Testis (tissue), 3 donors: ENCODE data around the gene KCND3. TPM values are rescaled to one million over a fixed set of nuclear protein-coding genes. Genes with fewer than 3 reads are reported as not detected.

ENCODE experiments used
- DNase-seq: peaks from one replicate; pipeline ENCODE4 v3.0.0-alpha.2; 2019
- H3K27ac ChIP-seq, 2 donors: fragments of 200-600 bp; sonication (generic); one replicate each; pipeline ENCODE4 v1.5.1; 2019
- H3K27me3 ChIP-seq: fragments of 200-600 bp; sonication (generic); one replicate; pipeline ENCODE4 v1.5.1; 2019
- H3K36me3 ChIP-seq: fragments of 200-600 bp; sonication (generic); one replicate; pipeline ENCODE4 v1.5.1; 2017; ENCODE audit warnings: low read depth; ENCODE audit errors: missing control alignments
- H3K4me1 ChIP-seq: fragments of 200-600 bp; sonication (generic); one replicate; pipeline ENCODE4 v1.5.1; 2019
- H3K4me3 ChIP-seq, 2 donors: fragments of 200-600 bp; sonication (generic); one replicate each; pipeline ENCODE4 v1.5.1; 2017 to 2019
- H3K9me3 ChIP-seq: fragments of 200-600 bp; sonication (generic); one replicate; pipeline ENCODE4 v1.5.1; 2017
- POLR2A ChIP-seq: fragments of 450-650 bp; IDR thresholded peaks from one replicate; pipeline ENCODE4 v1.6.1; 2017; ENCODE audit warnings: antibody characterized with exemption, mild to moderate bottlenecking, moderate library complexity
- WGBS, 2 donors: methylation state at CpG; one replicate each; pipeline ENCODE4 v1.1.5; 2018; 5-methylcytosine and 5-hydroxymethylcytosine counted together
- intact Hi-C: fragments of 100-400 bp; cut with DNase I; formaldehyde crosslinking; loops from one replicate; pipeline ENCODE4 v1.15.1; 2023; ENCODE audit warnings: low total_unique reads
- polyA plus RNA-seq: library from polyadenylated mRNA; stranded (reverse); fragments of 350-450 nt; fragmentation: Illumina TruSeq; extraction: RNeasy Lipid Tissue Mini Kit (QIAGEN cat#74804); gene quantifications from one replicate; pipeline ENCODE4 v1.2.3, GENCODE V29; 2014; ENCODE audit warnings: low read depth, low replicate concordance; ENCODE audit not compliant: insufficient read depth
- total RNA-seq, 2 donors: library from RNA; depleted of rRNA; stranded (reverse); fragments of >200 nt; gene quantifications; one replicate each; pipeline ENCODE4 v1.2.3, GENCODE V29; 2016
- TF ChIP-seq, protein P1 (sequence below), 3 experiments: fragments of 450-650 bp in 2 of 3; fragments of 200-600 bp in 1 of 3; sonication (generic) in 1 of 3; IDR thresholded peaks; one replicate each; pipeline ENCODE4 v1.5.1; 2016 to 2019; ENCODE audit warnings: antibody characterized with exemption in 3 of 3, mild to moderate bottlenecking in 2 of 3, moderate library complexity in 1 of 3

KCND3 gene
- total and polyA plus RNA-seq, 3 donors from 2014 or later, result 5.5 to 6.6 (median 6.0) TPM

DNA sequence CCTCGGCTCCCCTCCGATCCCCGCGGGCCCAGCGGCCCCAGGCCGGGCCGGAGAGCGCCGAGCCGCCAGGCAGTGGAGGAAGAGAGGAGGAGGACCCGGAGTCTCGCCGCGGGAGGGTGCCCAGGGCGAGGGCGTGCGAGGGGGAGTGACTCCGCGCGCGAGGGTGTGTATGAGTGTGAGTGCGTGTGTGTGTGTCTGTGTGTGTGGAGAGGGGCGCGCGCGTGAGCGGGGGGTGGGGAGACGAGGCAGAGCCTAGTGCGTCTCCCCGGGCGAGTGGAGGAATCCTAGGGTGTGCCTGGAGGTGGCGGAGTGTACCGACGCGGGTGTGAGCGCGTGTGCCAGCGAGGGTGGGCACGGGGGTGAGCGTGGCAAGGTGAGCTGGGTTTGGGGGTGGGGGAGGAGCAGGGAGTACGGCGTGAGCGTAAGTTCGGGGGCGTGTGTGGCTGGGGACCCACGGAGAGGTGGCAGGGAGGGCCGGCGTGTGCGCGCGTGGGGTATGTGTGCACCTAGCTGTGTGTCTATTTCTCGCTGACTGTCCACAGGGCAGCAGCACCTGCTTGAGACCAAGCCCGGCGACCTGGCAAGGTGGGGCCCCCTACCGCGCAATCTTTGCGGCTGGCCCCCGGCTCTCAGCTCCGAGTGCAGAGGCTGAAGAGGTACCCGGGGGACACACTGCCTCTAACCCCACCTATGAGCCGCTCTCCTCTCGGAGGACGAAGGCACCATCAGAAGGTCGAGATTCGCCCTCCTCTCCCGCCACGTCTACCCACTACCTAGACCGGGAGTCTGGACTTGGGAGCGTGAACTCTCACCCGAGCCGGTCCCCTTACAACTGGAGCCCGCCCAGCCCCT lies 784 bp upstream of the KCND3 start:
- Histone ChIP-seq H3K36me3 (no peaks in the 10 kb centered on the region), H3K27me3 (no peaks in the 10 kb centered on the region), H3K4me1 (peaks cover 20% of the 10 kb centered on the region), H3K9me3 (no peaks in the 10 kb centered on the region), H3K4me3 (peak overlapping the region; percentile 64 to 65), H3K27ac (peak overlapping the region; percentile 5 to 50)
- TF ChIP-seq, protein P1, sequence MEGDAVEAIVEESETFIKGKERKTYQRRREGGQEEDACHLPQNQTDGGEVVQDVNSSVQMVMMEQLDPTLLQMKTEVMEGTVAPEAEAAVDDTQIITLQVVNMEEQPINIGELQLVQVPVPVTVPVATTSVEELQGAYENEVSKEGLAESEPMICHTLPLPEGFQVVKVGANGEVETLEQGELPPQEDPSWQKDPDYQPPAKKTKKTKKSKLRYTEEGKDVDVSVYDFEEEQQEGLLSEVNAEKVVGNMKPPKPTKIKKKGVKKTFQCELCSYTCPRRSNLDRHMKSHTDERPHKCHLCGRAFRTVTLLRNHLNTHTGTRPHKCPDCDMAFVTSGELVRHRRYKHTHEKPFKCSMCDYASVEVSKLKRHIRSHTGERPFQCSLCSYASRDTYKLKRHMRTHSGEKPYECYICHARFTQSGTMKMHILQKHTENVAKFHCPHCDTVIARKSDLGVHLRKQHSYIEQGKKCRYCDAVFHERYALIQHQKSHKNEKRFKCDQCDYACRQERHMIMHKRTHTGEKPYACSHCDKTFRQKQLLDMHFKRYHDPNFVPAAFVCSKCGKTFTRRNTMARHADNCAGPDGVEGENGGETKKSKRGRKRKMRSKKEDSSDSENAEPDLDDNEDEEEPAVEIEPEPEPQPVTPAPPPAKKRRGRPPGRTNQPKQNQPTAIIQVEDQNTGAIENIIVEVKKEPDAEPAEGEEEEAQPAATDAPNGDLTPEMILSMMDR (IDR thresholded peaks at IDR 0.05), result no peak
- no peak for TF ChIP-seq POLR2A
- 0 to 1% methylated on average over 36 to 70 of the region's 72 CpGs for WGBS, 2 donors
- peak; percentile 54 for DNase-seq
- intact Hi-C loops, result no loop called here

DNA sequence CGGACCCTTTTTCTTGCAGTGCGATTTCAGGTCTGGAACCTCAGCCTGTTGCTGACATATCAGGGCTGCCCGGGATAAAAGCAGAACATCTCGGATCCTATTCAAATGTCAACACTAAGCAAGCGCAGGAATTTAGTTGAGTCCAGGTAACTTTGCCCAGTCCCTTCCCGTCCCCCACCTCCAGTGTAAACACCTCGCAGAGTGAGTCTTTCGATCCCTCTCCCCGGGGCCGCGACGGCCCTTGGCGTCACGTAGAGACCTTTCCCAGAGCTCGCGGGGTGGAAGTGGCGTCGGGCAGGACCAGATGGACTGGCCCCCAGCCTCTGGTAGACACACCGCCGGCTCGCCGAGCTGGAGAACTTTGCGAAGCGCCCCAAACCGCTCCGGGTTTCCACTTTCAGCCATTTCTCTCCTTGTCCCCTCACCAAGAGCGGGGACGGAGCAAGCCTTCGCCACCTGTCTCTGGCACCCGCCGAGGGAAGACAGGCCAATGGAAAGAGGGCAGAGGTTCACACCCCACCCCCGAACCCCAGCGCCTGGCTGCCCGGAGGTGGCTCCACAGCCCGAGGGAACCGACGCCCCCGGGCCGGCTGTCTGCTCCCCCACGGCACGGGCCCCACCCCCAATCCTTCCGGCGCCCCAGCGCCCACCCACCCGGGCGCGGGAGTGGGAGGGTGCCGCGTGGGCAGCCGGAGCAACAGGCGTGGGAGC lies 570 bp downstream of the KCND3 start:
- Histone ChIP-seq H3K4me1 (peaks cover 20% of the 10 kb centered on the region), H3K27ac (no peak overlapping the region)
- WGBS, 2 donors, result 2 to 10% methylated on average over 16 to 51 of the region's 51 CpGs

DNA sequence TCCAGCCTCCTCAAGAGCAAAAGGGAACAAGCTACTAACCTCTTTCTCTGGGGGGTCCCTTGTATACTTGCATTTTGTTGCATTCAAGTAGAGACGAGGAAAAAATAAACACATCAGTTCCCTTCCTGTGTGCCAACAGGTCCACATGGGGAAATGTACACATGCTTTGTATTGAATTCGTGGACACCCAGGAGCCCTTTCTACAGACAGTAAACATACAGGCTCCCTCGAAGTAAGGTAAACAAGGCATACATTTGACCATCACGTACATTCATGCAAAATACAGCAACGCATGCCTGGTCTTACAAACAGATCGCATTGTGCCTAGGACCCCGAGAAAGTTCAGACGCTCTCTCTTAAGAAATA lies 1.1 kb downstream of the KCND3 start:
- no peaks in the 10 kb centered on the region for H3K27me3 ChIP-seq
- no peaks in the 10 kb centered on the region for H3K36me3 ChIP-seq
- no peak overlapping the region for H3K27ac ChIP-seq
- intact Hi-C loops, result no loop called here
- DNase-seq, result no peak
- H3K4me1 ChIP-seq, result peaks cover 20% of the 10 kb centered on the region
- no peaks in the 10 kb centered on the region for H3K9me3 ChIP-seq
- 24 to 41% methylated on average over 8 of the region's 8 CpGs for WGBS, 2 donors
- H3K4me3 ChIP-seq, result no peak overlapping the region
- TF ChIP-seq, protein P1 (IDR thresholded peaks at IDR 0.05), result no peak
- no peak for TF ChIP-seq POLR2A

More for the DNA sequence above, 570 bp downstream of the KCND3 start:
- intact Hi-C loops, result no loop called here
- TF ChIP-seq POLR2A, result no peak
- TF ChIP-seq, protein P1 (IDR thresholded peaks at IDR 0.05), result no peak
- peak; percentile 25 for DNase-seq
- no peaks in the 10 kb centered on the region for H3K36me3 ChIP-seq
- H3K9me3 ChIP-seq, result no peaks in the 10 kb centered on the region
- H3K27me3 ChIP-seq, result no peaks in the 10 kb centered on the region
- peak overlapping the region; percentile 47 to 64 for H3K4me3 ChIP-seq

DNA sequence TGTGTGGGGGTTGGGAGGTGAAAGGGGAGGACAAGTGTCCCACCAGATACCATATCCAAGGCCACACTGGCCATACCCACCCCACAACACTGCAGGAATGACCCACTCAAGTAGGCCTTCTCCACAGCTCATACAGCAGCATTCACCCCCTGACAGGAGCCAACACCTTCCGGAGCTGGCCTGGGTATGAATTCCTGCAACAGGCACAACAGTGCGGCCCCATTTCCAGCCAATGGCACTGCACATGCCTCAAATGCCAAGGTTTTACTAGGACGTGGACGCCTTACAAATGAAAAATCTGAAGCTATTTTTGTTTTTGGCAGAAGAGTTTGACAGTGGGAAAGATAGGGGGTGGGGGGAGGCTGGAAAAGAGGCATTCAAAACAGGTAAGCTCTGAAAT lies 2.0 kb downstream of the KCND3 start:
- TF ChIP-seq, protein P1 (IDR thresholded peaks at IDR 0.05), result no peak
- no peak for TF ChIP-seq POLR2A
- Histone ChIP-seq H3K4me1 (peaks cover 20% of the 10 kb centered on the region), H3K27ac (no peak overlapping the region), H3K36me3 (no peaks in the 10 kb centered on the region), H3K9me3 (no peaks in the 10 kb centered on the region), H3K27me3 (no peaks in the 10 kb centered on the region), H3K4me3 (no peak overlapping the region)
- intact Hi-C loops, result no loop called here
- no peak for DNase-seq
- WGBS, 2 donors, result 81 to 88% methylated on average over 4 of the region's 4 CpGs
